Epidermal melanocyte (primary cell): ENCODE measurements around the gene OMP.

Experiments
- DNase-seq: peaks from one replicate; pipeline ENCODE4 v3.0.0; 2011; ENCODE audit warnings: low spot score; ENCODE audit not compliant: insufficient read length

The OMP gene

DNA sequence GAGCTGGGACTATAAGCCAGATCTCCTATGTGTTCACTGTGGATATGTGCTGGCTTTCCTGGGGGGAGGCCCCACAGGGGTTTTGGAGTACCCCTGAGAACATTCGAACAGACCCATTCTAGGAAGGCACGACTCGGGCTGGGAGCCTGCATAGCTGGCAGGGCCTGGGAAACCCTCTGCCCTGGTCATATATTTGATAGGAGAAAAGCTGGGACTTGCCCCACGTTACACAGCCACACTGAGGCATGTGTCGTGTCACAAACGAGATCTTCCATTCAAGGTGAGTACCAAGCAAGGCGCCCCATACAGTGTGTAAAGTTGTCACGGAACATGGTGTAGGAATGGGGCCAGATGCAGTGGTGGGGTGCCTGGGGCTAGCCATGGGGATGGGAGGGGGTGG, 36.6 kb downstream of the OMP start:
- no peak for DNase-seq

DNA sequence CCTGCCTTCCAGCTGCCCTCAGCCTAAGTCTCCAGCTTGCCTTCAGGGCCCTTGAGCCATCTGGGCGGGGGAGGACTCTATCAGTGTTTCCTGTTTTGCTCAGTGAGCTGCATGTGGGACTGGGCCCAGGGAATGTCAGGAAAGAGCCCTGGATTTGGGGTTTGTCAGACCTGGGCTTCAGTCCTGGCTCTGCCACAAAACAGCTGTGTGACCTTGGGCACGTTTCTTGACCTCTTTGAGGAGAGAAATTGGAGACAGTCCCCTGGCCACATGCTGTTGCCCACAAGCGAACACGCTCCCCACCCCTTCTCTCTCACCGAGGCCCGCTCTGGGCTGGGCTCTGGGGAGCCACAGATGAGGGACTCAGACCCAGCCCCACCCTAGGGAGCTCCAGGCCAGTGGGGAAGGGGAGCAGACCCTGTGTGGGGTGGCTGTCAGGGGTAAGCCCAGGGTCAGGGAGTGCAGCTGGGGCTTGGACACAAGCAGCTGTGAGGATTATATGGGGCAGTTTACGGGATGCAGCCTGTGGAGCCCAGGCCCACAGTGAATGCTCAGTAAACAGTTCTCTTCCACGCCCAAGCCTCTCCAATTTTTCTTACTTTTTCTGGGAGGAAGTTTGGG, 37.7 kb downstream of the OMP start:
- no peak for DNase-seq

- DNase-seq, result no peak
Observed at GRCh38 chr11:77141034-77141433, 38.4 kb downstream of the OMP start.

DNA sequence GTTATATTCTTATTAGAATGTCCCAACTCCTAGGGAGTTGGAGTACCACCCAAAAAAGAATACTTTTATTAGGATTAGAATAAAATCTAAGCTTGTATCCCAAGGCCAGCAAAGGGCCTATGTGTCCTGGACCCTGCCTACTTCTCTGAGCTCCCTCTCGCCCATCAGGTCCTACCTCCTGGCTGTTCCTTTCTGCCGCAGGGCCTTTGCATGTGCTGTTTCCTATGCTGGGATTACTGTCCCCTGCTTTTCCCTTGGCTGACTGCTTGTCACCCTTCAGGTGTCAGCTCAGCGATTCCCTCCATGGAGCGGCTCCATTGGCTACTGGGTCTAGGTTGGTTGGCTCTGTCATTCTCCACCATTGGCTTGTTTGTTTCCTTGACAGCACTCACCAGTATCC, 38.8 kb downstream of the OMP start:
- DNase-seq, result no peak

DNA sequence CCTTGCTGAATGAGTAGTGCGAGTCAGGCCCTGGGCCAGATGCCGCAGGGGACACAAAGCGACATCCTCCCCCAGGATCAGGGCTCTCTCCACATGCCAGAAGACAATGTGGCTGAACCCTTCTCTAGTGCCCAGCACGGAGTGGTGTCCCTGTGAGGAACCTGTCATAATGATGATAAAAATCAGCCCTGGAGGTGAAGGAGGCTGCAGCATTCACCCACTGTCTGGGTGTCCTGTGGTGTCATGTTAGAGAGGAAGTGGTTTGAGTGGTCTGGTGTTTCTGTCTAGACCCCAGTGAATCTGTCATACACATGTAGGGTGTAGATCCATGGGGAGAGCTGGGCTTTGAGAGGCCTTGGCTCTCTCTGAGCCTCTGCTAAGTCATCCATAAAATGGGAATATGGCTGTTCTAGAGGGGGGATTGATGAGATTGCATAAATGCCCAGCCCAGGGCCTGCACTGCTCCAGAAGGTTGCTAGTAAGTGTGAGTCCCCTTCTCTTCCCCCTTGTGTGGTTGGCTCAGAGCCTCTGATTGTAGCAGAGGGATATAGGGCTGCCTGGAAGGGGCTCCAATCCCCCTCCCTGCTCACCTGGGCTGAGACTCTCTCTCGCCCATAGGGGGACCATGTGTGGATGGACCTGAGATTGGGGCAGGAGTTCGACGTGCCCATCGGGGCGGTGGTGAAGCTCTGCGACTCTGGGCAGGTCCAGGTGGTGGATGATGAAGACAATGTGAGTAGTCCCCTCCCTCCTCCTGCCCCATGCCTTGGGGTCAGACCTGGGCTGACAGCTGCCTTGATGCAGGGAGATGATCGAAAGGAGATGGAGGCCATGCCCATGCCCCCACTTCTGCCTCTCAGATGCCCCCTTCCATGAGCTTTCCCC, 39.7 kb downstream of the OMP start:
- DNase-seq, result no peak

- DNase-seq, result no peak
Observed at GRCh38 chr11:77143405-77144020, 40.9 kb downstream of the OMP start.

DNA sequence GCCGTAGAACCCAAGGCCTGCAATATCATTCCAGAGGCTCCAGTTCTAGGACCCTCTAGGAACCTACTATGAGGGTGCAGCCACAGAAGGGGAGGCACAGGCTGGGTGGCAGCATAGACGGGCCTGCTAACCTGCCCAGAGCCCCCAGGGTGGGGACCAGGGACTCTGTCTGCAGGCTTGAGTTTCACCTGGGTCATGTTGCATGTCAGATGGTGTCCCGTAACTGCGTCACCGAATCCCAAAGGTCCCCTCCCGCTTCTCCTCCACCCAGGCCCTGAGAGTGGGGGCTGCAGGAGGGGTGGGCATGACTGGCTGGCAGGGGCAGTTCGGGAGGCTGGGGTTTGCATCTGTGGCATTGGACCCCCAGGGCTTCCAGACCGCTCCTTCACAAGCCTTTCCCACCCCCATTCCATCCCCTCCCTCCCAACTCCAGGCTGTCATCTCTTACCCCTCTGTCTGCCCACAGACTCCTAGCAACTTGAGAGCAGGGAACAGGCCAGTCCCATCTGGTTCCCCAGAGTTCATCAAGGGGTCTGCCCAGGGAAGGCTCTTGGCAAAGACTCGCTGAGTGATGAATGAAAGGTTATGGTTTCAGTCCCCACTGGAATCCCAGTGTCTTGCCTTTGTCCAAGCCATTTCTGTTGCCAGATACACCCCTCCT, 41.7 kb downstream of the OMP start:
- no peak for DNase-seq

DNA sequence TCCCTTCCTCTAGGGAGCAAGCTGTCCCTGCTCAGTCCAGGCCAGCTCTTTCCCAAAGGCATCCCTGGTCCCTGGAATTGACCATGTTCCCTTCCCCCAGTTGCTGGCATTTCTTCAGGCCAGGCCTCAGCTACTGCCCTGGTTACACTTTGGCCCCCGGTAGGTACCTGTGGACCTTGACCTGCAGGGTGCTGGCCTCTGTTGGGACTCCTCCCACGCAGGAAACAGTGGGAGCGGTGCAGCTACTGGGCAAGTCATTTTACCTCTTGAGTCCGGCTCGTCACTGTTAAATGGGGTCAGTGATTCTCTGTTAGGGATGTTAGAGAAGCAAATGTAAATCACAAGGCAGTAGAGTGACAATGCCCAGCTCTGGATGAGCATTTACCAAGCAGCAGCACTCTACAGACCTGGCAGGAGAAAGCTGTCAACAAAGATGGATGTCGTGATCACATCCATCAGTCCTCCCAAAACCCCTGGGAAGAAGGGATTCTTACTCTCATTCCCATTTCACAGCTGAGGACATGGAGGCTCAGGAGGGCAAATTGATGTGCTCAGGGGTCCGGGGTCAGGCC, 42.3 kb downstream of the OMP start:
- DNase-seq, result no peak

GRCh38 chr11:77146261-77147035, 43.8 kb downstream of the OMP start:
- DNase-seq, result no peak

GRCh38 chr11:77147036-77147315, 44.3 kb downstream of the OMP start:
- DNase-seq, result no peak

DNA sequence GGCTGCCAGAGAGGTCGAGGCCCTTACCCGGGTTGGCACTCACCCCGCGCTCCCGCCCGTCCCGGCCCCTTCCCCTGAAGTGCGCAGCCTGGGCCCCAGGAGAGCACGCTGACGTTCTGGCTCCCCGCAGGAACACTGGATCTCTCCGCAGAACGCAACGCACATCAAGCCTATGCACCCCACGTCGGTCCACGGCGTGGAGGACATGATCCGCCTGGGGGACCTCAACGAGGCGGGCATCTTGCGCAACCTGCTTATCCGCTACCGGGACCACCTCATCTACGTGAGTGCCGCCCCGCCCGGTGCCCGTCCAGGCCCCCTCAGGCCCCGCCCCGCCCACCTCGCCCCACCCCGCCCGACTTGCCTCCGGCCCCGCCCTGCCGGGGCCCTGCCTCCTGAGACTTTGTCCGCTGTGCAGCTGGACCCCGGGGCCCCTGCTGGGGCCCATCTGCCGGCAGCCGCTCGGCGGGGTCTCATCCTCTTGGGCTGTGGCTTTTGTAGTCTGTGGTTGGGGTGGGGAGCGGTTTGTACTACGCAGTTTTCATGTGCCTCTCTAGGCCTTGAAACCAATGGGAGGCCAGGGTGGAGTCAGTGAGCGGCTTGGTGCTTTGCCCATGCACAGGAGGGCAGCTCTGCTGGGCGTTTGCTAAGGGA, 45.2 kb downstream of the OMP start:
- DNase-seq, result no peak

DNA sequence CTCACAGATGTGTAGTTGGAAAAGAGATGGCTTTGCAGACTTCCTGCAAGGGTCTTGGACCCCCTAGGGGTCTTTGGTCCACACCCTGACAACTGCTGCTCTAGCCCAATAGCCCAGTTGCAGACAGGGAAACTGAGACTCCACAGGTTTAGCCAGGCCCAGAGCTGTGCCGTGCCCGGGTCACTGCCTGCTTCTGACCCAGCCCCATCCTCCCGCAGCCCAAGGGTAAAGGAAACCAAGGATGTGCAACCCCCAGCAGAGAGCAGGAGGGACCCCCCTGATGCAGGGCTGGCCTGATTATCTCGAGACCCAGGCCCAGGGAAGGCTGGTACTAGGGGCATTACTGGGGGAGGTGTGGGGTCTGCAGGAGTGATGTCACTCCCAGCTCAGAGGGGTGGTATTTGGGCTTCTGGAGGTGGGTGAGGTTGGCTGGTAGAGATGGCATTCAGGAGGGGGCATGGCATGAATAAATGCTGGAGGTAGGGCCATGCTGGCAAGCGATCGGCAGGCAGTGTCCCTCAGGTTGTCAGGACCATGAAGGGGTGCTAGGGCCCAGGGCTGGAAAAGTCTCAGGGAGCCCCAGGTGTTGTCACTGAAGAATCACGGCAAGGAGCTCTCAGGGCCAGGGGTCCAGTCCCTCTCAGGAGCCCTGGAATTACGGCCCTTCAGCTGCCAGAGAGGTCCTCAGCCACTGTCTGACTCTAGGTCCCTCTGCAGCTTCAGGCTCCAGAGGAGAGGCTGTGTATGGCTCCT, 46.5 kb downstream of the OMP start:
- DNase-seq, result no peak

GRCh38 chr11:77149716-77150392, 47.2 kb downstream of the OMP start:
- DNase-seq, result no peak

DNA sequence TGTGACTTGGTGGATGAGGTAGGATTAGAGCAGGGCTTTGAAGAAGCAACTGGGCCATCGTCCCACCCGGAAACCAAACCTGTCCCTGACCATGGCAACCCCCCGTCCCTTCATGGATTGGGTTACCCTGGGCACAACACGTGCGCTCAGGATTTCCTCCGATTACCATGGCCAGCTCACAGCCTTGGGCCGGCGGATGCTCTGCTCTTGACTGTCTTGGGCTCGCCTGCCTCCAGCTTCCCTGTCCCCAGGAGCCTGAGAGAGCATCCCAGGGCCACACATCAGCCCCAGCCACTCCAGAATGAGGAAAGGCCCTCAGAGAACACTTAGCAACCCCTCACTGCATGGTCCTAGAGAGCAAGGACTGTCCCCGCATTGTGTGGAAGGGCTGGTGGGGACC, 48.2 kb downstream of the OMP start:
- no peak for DNase-seq

DNA sequence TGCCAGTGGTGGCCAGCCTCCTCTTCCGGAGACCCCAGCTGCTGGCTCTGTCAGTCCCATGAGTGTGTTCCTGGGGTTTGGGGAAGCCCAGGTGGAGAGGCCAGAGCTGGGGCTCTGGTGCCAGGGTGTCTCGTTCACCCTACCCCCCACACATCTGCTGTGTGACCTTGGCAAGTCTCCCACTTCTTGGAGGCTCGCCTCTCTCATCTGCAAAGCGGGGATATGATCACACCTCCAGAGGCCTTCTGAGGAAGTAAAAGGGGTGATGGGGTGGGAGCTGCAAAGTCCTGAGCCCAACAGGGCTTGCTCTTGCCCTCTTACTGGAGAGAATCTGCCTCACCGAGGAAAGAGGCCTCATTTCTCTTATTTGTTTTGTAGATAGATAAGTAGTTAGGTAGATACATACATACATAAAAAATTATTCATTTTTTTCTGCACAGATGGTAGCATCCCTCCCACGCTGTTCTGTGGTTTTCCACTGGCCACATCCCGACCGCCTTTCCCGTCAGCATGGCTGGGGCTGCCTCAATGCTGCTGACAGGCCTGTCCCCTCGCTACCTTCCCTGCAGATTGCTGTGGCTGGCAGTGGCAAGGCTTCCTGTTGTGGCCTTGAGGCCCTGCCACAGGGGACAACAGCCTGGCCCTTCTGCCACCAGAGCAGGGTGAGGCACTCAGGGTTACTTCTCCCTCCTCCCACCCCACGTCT, 49.3 kb downstream of the OMP start:
- no peak for DNase-seq

DNA sequence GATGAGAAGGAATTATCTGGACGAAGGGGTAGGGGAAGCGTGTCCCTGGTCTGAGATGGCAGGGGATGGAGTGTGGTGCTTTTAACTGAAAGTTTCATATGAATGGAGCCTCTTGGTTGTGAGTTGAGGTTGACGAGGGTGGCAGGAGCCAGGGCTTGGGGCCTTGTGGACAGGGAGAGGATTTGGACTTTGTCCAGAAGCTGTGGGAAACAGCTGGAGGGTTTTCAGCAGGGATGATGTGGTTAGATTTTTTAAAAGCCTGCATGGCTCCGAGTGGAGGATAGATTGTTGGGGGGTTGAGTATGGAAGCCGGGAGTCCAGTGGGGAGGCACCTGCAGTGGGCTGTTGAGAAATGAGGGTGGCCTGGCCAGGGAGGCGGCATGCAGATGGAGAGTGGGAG, 50.2 kb downstream of the OMP start:
- peak; percentile 56 for DNase-seq
